HepG2 (cell line): Measurements from ENCODE around the gene GPRC5D. TPM values are rescaled to one million over a fixed set of nuclear protein-coding genes. Genes with fewer than 3 reads are reported as not detected.

Source experiments
- CEBPG ChIP-seq: IDR thresholded peaks from 2 replicates; pipeline ENCODE4 v1.6.1; 2016
- ETV5 ChIP-seq: IDR thresholded peaks from 2 replicates; pipeline ENCODE4 v1.6.1; 2018; ENCODE audit warnings: missing biosample characterization, missing genetic modification reagents, inconsistent platforms, borderline replicate concordance
- HIVEP1 ChIP-seq: sonication (generic); formaldehyde crosslinking; IDR thresholded peaks from 2 replicates; pipeline ENCODE4 v1.4.0; 2020; ENCODE audit warnings: mild to moderate bottlenecking, missing genetic modification reagents
- ISX ChIP-seq: sonication (generic); formaldehyde crosslinking; conservative IDR thresholded peaks from 2 replicates; pipeline ENCODE4 v1.5.0; 2020; ENCODE audit warnings: missing genetic modification reagents
- NFIB ChIP-seq: sonication (generic); formaldehyde crosslinking; IDR thresholded peaks from 2 replicates; pipeline ENCODE4 v1.9.0; 2021; ENCODE audit warnings: missing genetic modification reagents, mild to moderate bottlenecking, borderline replicate concordance
- SOX5 ChIP-seq: IDR thresholded peaks from 2 replicates; pipeline ENCODE4 v1.6.1; 2016; ENCODE audit warnings: borderline replicate concordance
- STAG1 ChIP-seq: sonication (generic); formaldehyde crosslinking; IDR thresholded peaks from 2 replicates; pipeline ENCODE4 v1.4.0; 2020; ENCODE audit warnings: missing genetic modification reagents
- ZMYM3 ChIP-seq: sonication (generic); formaldehyde crosslinking; IDR thresholded peaks from 2 replicates; pipeline ENCODE4 v1.5.1; 2020; ENCODE audit warnings: mild to moderate bottlenecking, missing genetic modification reagents
- ZNF318 ChIP-seq: sonication (generic); formaldehyde crosslinking; IDR thresholded peaks from 2 replicates; pipeline ENCODE4 v1.4.0; 2020; ENCODE audit warnings: mild to moderate bottlenecking, missing genetic modification reagents
- ZNF407 ChIP-seq: sonication (generic); formaldehyde crosslinking; IDR thresholded peaks from one replicate; pipeline ENCODE4 v1.5.1; 2020; ENCODE audit warnings: mild to moderate bottlenecking, missing genetic modification reagents; ENCODE audit errors: not compliant biosample characterization
- ZNF558 ChIP-seq: sonication (generic); formaldehyde crosslinking; IDR thresholded peaks from 2 replicates; pipeline ENCODE4 v1.9.0; 2022; ENCODE audit warnings: mild to moderate bottlenecking, missing genetic modification reagents, borderline replicate concordance
- ZNF607 ChIP-seq: sonication (generic); formaldehyde crosslinking; IDR thresholded peaks from 2 replicates; pipeline ENCODE4 v1.5.1; 2020; ENCODE audit warnings: missing genetic modification reagents, mild to moderate bottlenecking, borderline replicate concordance
- ZNF75D ChIP-seq: sonication (generic); formaldehyde crosslinking; IDR thresholded peaks from 2 replicates; pipeline ENCODE4 v1.8.1; 2023; ENCODE audit warnings: missing genetic modification reagents, mild to moderate bottlenecking, borderline replicate concordance
- polyA plus RNA-seq, 8 experiments: library from polyadenylated mRNA; depleted of rRNA in 3 of 8; stranded (reverse) in 7 of 8; unstranded in 1 of 8; fragments of >200 nt; fragmentation: Illumina TruSeq in 4 of 8; extraction: Trizol in 4 of 8; gene quantifications; 2 replicates each; pipeline versions ENCODE4 v1.2.1 to v1.2.3, GENCODE V29; 2011 to 2016; ENCODE audit warnings: low read depth in 4 of 8, missing spikeins in 1 of 8, mixed read lengths in 1 of 8; ENCODE audit not compliant: insufficient read depth in 1 of 8
- total RNA-seq, 5 experiments: library from RNA; depleted of rRNA; stranded (reverse); fragments of >200 nt; fragmentation: Illumina TruSeq; extraction: Trizol; gene quantifications; 2 replicates each; pipeline ENCODE4 v1.2.3, GENCODE V29; 2016; ENCODE audit warnings: low read depth in 1 of 5

The GPRC5D gene
- total and polyA plus RNA-seq, 2 of the 13 experiments (the other 11 are each of a cell fraction or from before 2014, with no cell fraction given) = not detected

- TF ChIP-seq ZNF318 (CRISPR knock-in tag) (no peak), HIVEP1 (CRISPR knock-in tag) (no peak), STAG1 (CRISPR knock-in tag) (peak; percentile 98), SOX5 (CRISPR knock-in tag) (no peak), ZNF75D (CRISPR knock-in tag) (no peak), CEBPG (CRISPR knock-in tag) (peak; percentile 22; the same call in 1 of the 2 replicates), NFIB (no peak), ZMYM3 (CRISPR knock-in tag) (no peak), ZNF558 (CRISPR knock-in tag) (no peak), ZNF607 (CRISPR knock-in tag) (no peak), ISX (CRISPR knock-in tag) (no peak), ZNF407 (no peak), ETV5 (CRISPR knock-in tag) (no peak)
These were observed 35.6 kb downstream of the GPRC5D start (continued) for GRCh38 chr12:12916135-12916944.
